Small intestine (tissue), 7 donors: ENCODE measurements around the gene NSFL1C. TPM values are rescaled to one million over a fixed set of nuclear protein-coding genes. Genes with fewer than 3 reads are reported as not detected.
A peak's percentile ranks its signal among the peaks of the same experiment; 100 is the strongest.

Experiments used
- DNase-seq, 2 donors: peaks; one replicate each; pipeline versions ENCODE4 v3.0.0 to v3.0.0-alpha.2; 2013
- FAIRE-seq: peaks from 2 replicates; lab custom pipeline; 2012; peaks lifted over from hg19 to GRCh38; lab: Jason Lieb, UNC
- H3K27ac ChIP-seq, 3 donors: one replicate each; pipeline ENCODE4 v1.5.1; 2013; ENCODE audit warnings: low read length in 2 of 3, mild to moderate bottlenecking in 2 of 3, control low read depth in 1 of 3, inconsistent platforms in 1 of 3, low read depth in 1 of 3, moderate library complexity in 1 of 3
- H3K27me3 ChIP-seq, 3 donors: one replicate each; pipeline ENCODE4 v1.6.1; 2013; ENCODE audit warnings: low read length in 3 of 3, inconsistent platforms in 1 of 3; ENCODE audit not compliant: control insufficient read depth in 3 of 3, insufficient read depth in 3 of 3
- H3K36me3 ChIP-seq, 3 donors: one replicate each; pipeline ENCODE4 v1.6.1; 2013; ENCODE audit warnings: low read length in 3 of 3, inconsistent platforms in 1 of 3, low read depth in 1 of 3, mild to moderate bottlenecking in 1 of 3, moderate library complexity in 1 of 3; ENCODE audit not compliant: control insufficient read depth in 3 of 3, insufficient read depth in 2 of 3
- H3K4me1 ChIP-seq, 3 donors: one replicate each; pipeline ENCODE4 v1.6.1; 2013; ENCODE audit warnings: low read length in 2 of 3, inconsistent platforms in 1 of 3, low read depth in 1 of 3, mild to moderate bottlenecking in 1 of 3, moderate library complexity in 1 of 3; ENCODE audit not compliant: control insufficient read depth in 3 of 3, insufficient read depth in 2 of 3
- H3K4me3 ChIP-seq, 3 donors: one replicate each; pipeline ENCODE4 v1.5.1; 2013; ENCODE audit warnings: low read length in 3 of 3, control low read depth in 1 of 3, inconsistent platforms in 1 of 3, low read depth in 1 of 3, mild to moderate bottlenecking in 1 of 3, moderate library complexity in 1 of 3
- H3K9me3 ChIP-seq, 2 donors: one replicate each; pipeline ENCODE4 v1.6.1; 2013; ENCODE audit warnings: low read depth in 1 of 2, low read length in 1 of 2; ENCODE audit not compliant: control insufficient read depth in 2 of 2, insufficient read depth in 1 of 2
- WGBS, 3 donors: extraction: QIAGEN DNeasy Blood & Tissue Kit; methylation state at CpG; one replicate each; pipeline ENCODE4 v1.1.7; 2013; 5-methylcytosine and 5-hydroxymethylcytosine counted together
- polyA plus RNA-seq, 4 donors: library from polyadenylated mRNA; stranded (reverse) in 3 of 4; unstranded in 1 of 4; fragments of 200-250 nt in 3 of 4; fragments of 120-200 nt in 1 of 4; gene quantifications; one replicate each; pipeline versions ENCODE4 v1.2.1 to v1.2.3, GENCODE V29; 2013
- donor health status: healthy with polysubstance abuse.
- donor health status: control.
- donor health status: control.
- donor health status: Bipolar disorder and iron deficiency.
- donor health status: healthy.

The NSFL1C gene
- polyA plus RNA-seq, 4 donors = 44.7 to 73.1 (median 54.0) TPM

- H3K4me1 ChIP-seq = no peaks in the 10 kb centered on the region
- no peak overlapping the region for H3K27ac ChIP-seq
- H3K4me3 ChIP-seq = no peak overlapping the region
- peaks cover 24 to 59% (median 28%) of the 10 kb centered on the region in 3 donors for H3K36me3 ChIP-seq
- WGBS, 3 donors = 77 to 87% (median 79%) methylated on average over 5 of the region's 5 CpGs
- DNase-seq = no peak
- no peaks in the 10 kb centered on the region for H3K9me3 ChIP-seq
- no peak for FAIRE-seq
- H3K27me3 ChIP-seq = no peaks in the 10 kb centered on the region
Observed at GRCh38 chr20:1443085-1443484, 23.6 kb downstream of the NSFL1C start.

- Histone ChIP-seq H3K27me3 (no peaks in the 10 kb centered on the region), H3K4me3 (no peak overlapping the region), H3K9me3 (no peaks in the 10 kb centered on the region), H3K27ac (no peak overlapping the region), H3K4me1 (no peaks in the 10 kb centered on the region), H3K36me3 (peaks cover 24 to 58% (median 24%) of the 10 kb centered on the region in 3 donors)
- 89 to 95% (median 91%) methylated on average over 2 of the region's 2 CpGs for WGBS, 3 donors
- FAIRE-seq = no peak
- no peak for DNase-seq
Observed at GRCh38 chr20:1442304-1442703, 24.3 kb downstream of the NSFL1C start.

- peaks cover 19 to 54% (median 20%) of the 10 kb centered on the region in 3 donors for H3K36me3 ChIP-seq
- no peak for FAIRE-seq
- 69 to 87% (median 77%) methylated on average over 3 of the region's 3 CpGs for WGBS, 3 donors
- H3K4me1 ChIP-seq = no peaks in the 10 kb centered on the region
- no peak for DNase-seq
- H3K9me3 ChIP-seq = no peaks in the 10 kb centered on the region
- H3K27ac ChIP-seq = no peak overlapping the region
- H3K27me3 ChIP-seq = no peaks in the 10 kb centered on the region
- H3K4me3 ChIP-seq = no peak overlapping the region
Observed at GRCh38 chr20:1441133-1441532, 25.5 kb downstream of the NSFL1C start.

GRCh38 chr20:1440024-1440423, 26.6 kb downstream of the NSFL1C start:
- WGBS, 3 donors = 70 to 79% (median 77%) methylated on average over 6 of the region's 6 CpGs

GRCh38 chr20:1438361-1438760, 28.3 kb downstream of the NSFL1C start:
- H3K4me1 ChIP-seq = no peaks in the 10 kb centered on the region
- no peak overlapping the region for H3K4me3 ChIP-seq
- no peak overlapping the region for H3K27ac ChIP-seq
- H3K9me3 ChIP-seq = no peaks in the 10 kb centered on the region
- FAIRE-seq (no peak), DNase-seq (no peak)
- H3K36me3 ChIP-seq = peaks cover 5 to 28% (median 9%) of the 10 kb centered on the region in 3 donors
- H3K27me3 ChIP-seq = no peaks in the 10 kb centered on the region
- 26 to 43% (median 42%) methylated on average over 1 of the region's 1 CpG for WGBS, 3 donors

More at GRCh38 chr20:1440024-1440423, 26.6 kb downstream of the NSFL1C start:
- FAIRE-seq = no peak
- Histone ChIP-seq H3K4me1 (no peaks in the 10 kb centered on the region), H3K36me3 (peaks cover 14 to 43% (median 15%) of the 10 kb centered on the region in 3 donors), H3K4me3 (no peak overlapping the region), H3K27ac (no peak overlapping the region), H3K27me3 (no peaks in the 10 kb centered on the region), H3K9me3 (no peaks in the 10 kb centered on the region)
- peak in 1 of 2 donors; percentile 11 for DNase-seq

- Histone ChIP-seq H3K36me3 (peaks cover 0 to 24% (median 5%) of the 10 kb centered on the region in 3 donors), H3K9me3 (no peaks in the 10 kb centered on the region), H3K4me3 (no peak overlapping the region), H3K27ac (no peak overlapping the region), H3K4me1 (no peaks in the 10 kb centered on the region), H3K27me3 (no peaks in the 10 kb centered on the region)
- FAIRE-seq (no peak), DNase-seq (peak; percentile 77 to 81)
- 30 to 36% (median 30%) methylated on average over 5 of the region's 5 CpGs for WGBS, 3 donors
Observed at GRCh38 chr20:1437235-1437904, 29.3 kb downstream of the NSFL1C start.

- 86 to 87% (median 87%) methylated on average over 8 of the region's 8 CpGs for WGBS, 3 donors
- Histone ChIP-seq H3K4me1 (no peaks in the 10 kb centered on the region), H3K36me3 (peaks cover 0 to 14% (median 0%) of the 10 kb centered on the region in 3 donors), H3K27ac (no peak overlapping the region), H3K27me3 (no peaks in the 10 kb centered on the region), H3K4me3 (no peak overlapping the region), H3K9me3 (no peaks in the 10 kb centered on the region)
- DNase-seq (no peak), FAIRE-seq (no peak)
Observed at GRCh38 chr20:1436263-1436662, 30.4 kb downstream of the NSFL1C start.

GRCh38 chr20:1435337-1435699, 31.3 kb downstream of the NSFL1C start:
- H3K27ac ChIP-seq = no peak overlapping the region
- no peak for FAIRE-seq
- no peak overlapping the region for H3K4me3 ChIP-seq
- H3K4me1 ChIP-seq = no peaks in the 10 kb centered on the region
- no peak for DNase-seq
- H3K9me3 ChIP-seq = no peaks in the 10 kb centered on the region
- H3K27me3 ChIP-seq = no peaks in the 10 kb centered on the region
- peaks cover 0 to 8% (median 0%) of the 10 kb centered on the region in 3 donors for H3K36me3 ChIP-seq
